H1 (cell line): Measurements from ENCODE around the gene LSG1. TPM values are rescaled to one million over a fixed set of nuclear protein-coding genes. Genes with fewer than 3 reads are reported as not detected.
A peak's percentile ranks its signal among the peaks of the same experiment; 100 is the strongest.

ENCODE experiments used
- CTCF ChIA-PET: fragments of 300-600 bp; sonication (Branson Sonifier 250); formaldehyde crosslinking; loops from one replicate; lab custom pipeline; 2021; ENCODE audit not compliant: partially characterized antibody; lab: Charles Lee
- POLR2A ChIA-PET: fragments of 300-600 bp; sonication (Branson Sonifier 250); formaldehyde crosslinking; loops from one replicate; lab custom pipeline; 2021; ENCODE audit warnings: inconsistent platforms; ENCODE audit not compliant: partially characterized antibody; lab: Charles Lee
- DNase-seq, 2 experiments: peaks; one replicate each; pipeline versions ENCODE4 v3.0.0 to v3.0.0-alpha.2; 2010 to 2022; ENCODE audit warnings: low spot score in 2 of 2, low read depth in 1 of 2, mixed read lengths in 1 of 2
- FAIRE-seq: peaks from 2 replicates; lab custom pipeline; 2011; peaks lifted over from hg19 to GRCh38; lab: Jason Lieb, UNC
- H2AFZ ChIP-seq: 2 replicates; pipeline ENCODE4 v1.8.1; 2012; ENCODE audit warnings: low read length, inconsistent platforms
- H2AK5ac ChIP-seq: 2 replicates; pipeline ENCODE4 v1.6.1; 2013; ENCODE audit warnings: low read depth, low read length
- H2BK120ac ChIP-seq: replicated peaks from 2 replicates; pipeline ENCODE3; 2013; ENCODE audit warnings: low read depth, low read length, inconsistent platforms
- H2BK12ac ChIP-seq: 2 replicates; pipeline ENCODE4 v1.6.1; 2013; ENCODE audit warnings: low read depth, low read length
- H2BK15ac ChIP-seq: 2 replicates; pipeline ENCODE4 v1.6.1; 2013; ENCODE audit warnings: low read length
- H2BK20ac ChIP-seq: 2 replicates; pipeline ENCODE4 v1.6.1; 2013; ENCODE audit warnings: low read length
- H2BK5ac ChIP-seq: 2 replicates; pipeline ENCODE4 v1.6.1; 2013; ENCODE audit warnings: low read depth, low read length
- H3K14ac ChIP-seq: 2 replicates; pipeline ENCODE4 v1.6.1; 2013; ENCODE audit warnings: inconsistent platforms; ENCODE audit not compliant: insufficient read length
- H3K18ac ChIP-seq: 2 replicates; pipeline ENCODE4 v1.6.1; 2013; ENCODE audit warnings: low read length; ENCODE audit errors: extremely low read depth
- H3K23ac ChIP-seq: 2 replicates; pipeline ENCODE4 v1.6.1; 2013; ENCODE audit warnings: inconsistent platforms; ENCODE audit not compliant: insufficient read length
- H3K23me2 ChIP-seq: 2 replicates; pipeline ENCODE4 v1.6.1; 2013; ENCODE audit warnings: low read depth, low read length
- H3K27ac ChIP-seq: 2 replicates; pipeline ENCODE4 v1.6.1; 2011; ENCODE audit warnings: low read depth, low read length, inconsistent platforms
- H3K27me3 ChIP-seq, 4 experiments: replicated peaks in 1 of 4; 1 replicate in 1 of 4; 2 replicates in 3 of 4; pipeline versions ENCODE4 v1.6.1 to v1.8.1; 2011 to 2013; ENCODE audit warnings: low read length in 3 of 4, mild to moderate bottlenecking in 3 of 4, inconsistent platforms in 2 of 4, mixed read lengths in 2 of 4, moderate library complexity in 1 of 4; ENCODE audit not compliant: control insufficient read depth in 3 of 4, insufficient read depth in 3 of 4; ENCODE audit errors: extremely low read depth in 1 of 4
- H3K36me3 ChIP-seq, 4 experiments: 2 replicates each; pipeline versions ENCODE4 v1.6.1 to v1.8.1; 2011 to 2013; ENCODE audit warnings: mild to moderate bottlenecking in 4 of 4, low read length in 3 of 4, moderate library complexity in 2 of 4, control low read depth in 1 of 4, inconsistent platforms in 1 of 4; ENCODE audit not compliant: insufficient read depth in 4 of 4, control insufficient read depth in 2 of 4
- H3K4ac ChIP-seq: replicated peaks from 2 replicates; pipeline ENCODE3; 2013; ENCODE audit warnings: low read length, low read depth, mixed read lengths, inconsistent platforms; ENCODE audit not compliant: insufficient read length
- H3K4me1 ChIP-seq, 4 experiments: replicated peaks in 1 of 4; 1 replicate in 1 of 4; 2 replicates in 3 of 4; pipeline versions ENCODE4 v1.6.1 to v1.8.1; 2011 to 2013; ENCODE audit warnings: low read length in 3 of 4, inconsistent platforms in 2 of 4, mixed read lengths in 1 of 4; ENCODE audit not compliant: insufficient read depth in 4 of 4, control insufficient read depth in 3 of 4
- H3K4me2 ChIP-seq, 2 experiments: 2 replicates each; pipeline versions ENCODE4 v1.6.1 to v1.8.1; 2011 to 2013; ENCODE audit warnings: low read depth in 2 of 2, low read length in 2 of 2, control low read depth in 1 of 2, inconsistent platforms in 1 of 2, mild to moderate bottlenecking in 1 of 2; ENCODE audit not compliant: insufficient read depth in 1 of 2
- H3K4me3 ChIP-seq, 4 experiments: fragments of 200-600, 300-600 bp in 1 of 4; sonication (generic), shearing (Covaris generic), sonication (Bioruptor Twin) in 1 of 4; 2 replicates each; pipeline versions ENCODE4 v1.5.1 to v1.8.1; 2011 to 2016; ENCODE audit warnings: low read length in 4 of 4, low read depth in 3 of 4, control low read depth in 2 of 4, inconsistent platforms in 2 of 4, mild to moderate bottlenecking in 2 of 4, mixed read lengths in 1 of 4, moderate library complexity in 1 of 4; ENCODE audit not compliant: insufficient read depth in 2 of 4; ENCODE audit errors: extremely low read depth in 1 of 4
- H3K56ac ChIP-seq: replicated peaks from 2 replicates; pipeline ENCODE3; 2013; ENCODE audit warnings: low read depth, mild to moderate bottlenecking, mixed read lengths, low read length, inconsistent platforms; ENCODE audit not compliant: insufficient read length
- H3K79me1 ChIP-seq: 2 replicates; pipeline ENCODE4 v1.6.1; 2013; ENCODE audit warnings: low read depth, low read length, control low read depth
- H3K79me2 ChIP-seq, 2 experiments: 2 replicates each; pipeline versions ENCODE4 v1.6.1 to v1.8.1; 2012 to 2013; ENCODE audit warnings: low read length in 2 of 2, mild to moderate bottlenecking in 2 of 2, inconsistent platforms in 1 of 2; ENCODE audit not compliant: insufficient read depth in 2 of 2, control insufficient read depth in 1 of 2
- H3K9ac ChIP-seq, 4 experiments: replicated peaks in 1 of 4; 1 replicate in 1 of 4; 2 replicates in 3 of 4; pipeline versions ENCODE4 v1.6.1 to v1.8.1; 2011 to 2013; ENCODE audit warnings: low read depth in 3 of 4, low read length in 3 of 4, control low read depth in 2 of 4, mild to moderate bottlenecking in 2 of 4, moderate library complexity in 2 of 4, inconsistent platforms in 1 of 4; ENCODE audit errors: extremely low read depth in 1 of 4
- H3K9me3 ChIP-seq, 2 experiments: 2 replicates each; pipeline versions ENCODE4 v1.6.1 to v1.8.1; 2012 to 2013; ENCODE audit warnings: mild to moderate bottlenecking in 2 of 2, moderate library complexity in 2 of 2, control low read depth in 1 of 2, inconsistent platforms in 1 of 2, low read depth in 1 of 2, low read length in 1 of 2, mixed read lengths in 1 of 2; ENCODE audit not compliant: insufficient read depth in 2 of 2
- H4K20me1 ChIP-seq, 2 experiments: replicated peaks in 1 of 2; 2 replicates each; pipeline versions ENCODE3 to v1.8.1; 2011 to 2013; ENCODE audit warnings: inconsistent platforms in 2 of 2, low read length in 2 of 2, mild to moderate bottlenecking in 1 of 2; ENCODE audit not compliant: insufficient read depth in 2 of 2, control insufficient read depth in 1 of 2
- H4K5ac ChIP-seq: 2 replicates; pipeline ENCODE4 v1.6.1; 2013; ENCODE audit warnings: low read length, low read depth, mixed read lengths, inconsistent platforms; ENCODE audit not compliant: insufficient read length
- H4K8ac ChIP-seq: 2 replicates; pipeline ENCODE4 v1.8.0; 2013; ENCODE audit warnings: mild to moderate bottlenecking, moderate library complexity, low read length, inconsistent platforms; ENCODE audit not compliant: insufficient read depth; ENCODE audit errors: extremely low read depth
- H4K91ac ChIP-seq: replicated peaks from 2 replicates; pipeline ENCODE3; 2013; ENCODE audit warnings: low read length, mixed read lengths, inconsistent platforms; ENCODE audit not compliant: insufficient read length
- CBX8 ChIP-seq: fragments of 300-800, 300-1000 bp; sonication (generic); IDR thresholded peaks from 2 replicates; pipeline ENCODE4 v1.7.1; 2016; ENCODE audit warnings: low read depth, low read length, borderline replicate concordance
- HDAC6 ChIP-seq: IDR thresholded peaks from one replicate; pipeline ENCODE4 v1.7.1; 2012; ENCODE audit warnings: low read depth, mild to moderate bottlenecking, inconsistent platforms, low read length, moderate library complexity
- WGBS, 2 experiments: shearing (Covaris generic) in 1 of 2; methylation state at CpG; one replicate each; pipeline versions ENCODE4 v1.1.6 to v1.1.7; 2013 to 2015; ENCODE audit warnings: low lambda C conversion rate in 2 of 2, mixed read lengths in 2 of 2, inconsistent platforms in 1 of 2, low coverage in 1 of 2, missing lambda C conversion rate in 1 of 2; ENCODE audit not compliant: insufficient replicate concordance in 2 of 2, insufficient coverage in 1 of 2, insufficient read length in 1 of 2; ENCODE audit errors: extremely low coverage in 1 of 2, missing lambda C conversion rate in 1 of 2; 5-methylcytosine and 5-hydroxymethylcytosine counted together
- polyA plus RNA-seq, 7 experiments: library from polyadenylated mRNA; depleted of rRNA in 3 of 7; stranded (reverse) in 5 of 7; unstranded in 2 of 7; fragments of >200 nt in 5 of 7; fragments of 200-250 nt in 2 of 7; gene quantifications; 1 replicate in 5 of 7; 2 replicates in 1 of 7; 4 replicates in 1 of 7; pipeline versions ENCODE4 v1.2.1 to v1.2.3, GENCODE V29; 2011 to 2013; ENCODE audit warnings: missing spikeins in 2 of 7, mixed read lengths in 2 of 7
- total RNA-seq: library from RNA; stranded (reverse); fragmentation: NEBNext Ultra II Directional; extraction: Animal tissue kit (Norgen Biotek cat#: 25700); gene quantifications from 2 replicates; pipeline ENCODE4 v1.2.1, GENCODE V29; 2021
- TF ChIP-seq, protein P1 (sequence below), 3 experiments: IDR thresholded peaks; 1 replicate in 2 of 3; 2 replicates in 1 of 3; pipeline versions ENCODE4 v1.5.1 to v1.6.1; 2011; ENCODE audit warnings: low read length in 3 of 3, mild to moderate bottlenecking in 3 of 3, inconsistent platforms in 2 of 3, low read depth in 1 of 3, moderate library complexity in 1 of 3; ENCODE audit not compliant: insufficient read depth in 1 of 3; ENCODE audit errors: control extremely low read depth in 1 of 3

LSG1 gene
- total and polyA plus RNA-seq, 2 of the 8 experiments (the other 6 are each of a cell fraction or from before 2014, with no cell fraction given), result 23.7 to 47.6 TPM

GRCh38 chr3:194688946-194689345 lies 17.0 kb upstream of the LSG1 start:
- Histone ChIP-seq H3K23me2 (peaks cover 22% of the 10 kb centered on the region; the same call in 1 of the 2 replicates), H4K8ac (no peak overlapping the region), H2BK15ac (peak overlapping the region; percentile 88; the same call in 1 of the 2 replicates), H3K9me3 (no peaks in the 10 kb centered on the region), H3K27ac (no peak overlapping the region), H3K9ac (no peak overlapping the region), H4K91ac (no peak overlapping the region), H4K20me1 (peaks cover 0 to 5% of the 10 kb centered on the region in 2 experiments), H2BK12ac (no peak overlapping the region), H3K27me3 (peaks cover 7 to 36% (median 29%) of the 10 kb centered on the region in 4 experiments), H3K36me3 (no peaks in the 10 kb centered on the region), H3K14ac (no peak overlapping the region), H3K4me3 (peak overlapping the region in 1 of 4 experiments; percentile 79; a peak in 1 of 8 replicates), H3K56ac (no peak overlapping the region), H2BK5ac (no peak overlapping the region), H4K5ac (no peak overlapping the region), H2AK5ac (0 out of 2 replicates have a peak overlapping the region, but pooled peaks have one; percentile 75), H3K79me2 (no peaks in the 10 kb centered on the region), H3K4me2 (peak overlapping the region in 1 of 2 experiments; percentile 90; a peak in 2 of 4 replicates), H3K4me1 (peaks cover 0 to 15% (median 12%) of the 10 kb centered on the region in 4 experiments; a peak in 6 of 7 replicates), H3K79me1 (no peaks in the 10 kb centered on the region), H2BK120ac (no peak overlapping the region), H2AFZ (no peak overlapping the region), H2BK20ac (no peak overlapping the region), H3K18ac (no peak overlapping the region), H3K23ac (no peak overlapping the region), H3K4ac (no peak overlapping the region)
- 88% methylated on average over 6 of the region's 6 CpGs; no CpG with 5 or more reads in 1 of the 2 experiments for WGBS, 2 experiments
- DNase-seq (no peak), FAIRE-seq (no peak)
- ChIA-PET POLR2A (interaction anchor here (1.2 kb wide), 1 partner anchor 347 kb away, joined by 3 read pairs; no protein-coding TSS in a partner anchor), CTCF (interaction anchor here (0.6 to 7.3 kb wide), 10 partner anchors 23 to 418 kb away, joined by 3 to 44 read pairs (median 4); no protein-coding TSS in a partner anchor)
- TF ChIP-seq CBX8, result no peak
- TF ChIP-seq HDAC6, result no peak
- TF ChIP-seq, protein P1, sequence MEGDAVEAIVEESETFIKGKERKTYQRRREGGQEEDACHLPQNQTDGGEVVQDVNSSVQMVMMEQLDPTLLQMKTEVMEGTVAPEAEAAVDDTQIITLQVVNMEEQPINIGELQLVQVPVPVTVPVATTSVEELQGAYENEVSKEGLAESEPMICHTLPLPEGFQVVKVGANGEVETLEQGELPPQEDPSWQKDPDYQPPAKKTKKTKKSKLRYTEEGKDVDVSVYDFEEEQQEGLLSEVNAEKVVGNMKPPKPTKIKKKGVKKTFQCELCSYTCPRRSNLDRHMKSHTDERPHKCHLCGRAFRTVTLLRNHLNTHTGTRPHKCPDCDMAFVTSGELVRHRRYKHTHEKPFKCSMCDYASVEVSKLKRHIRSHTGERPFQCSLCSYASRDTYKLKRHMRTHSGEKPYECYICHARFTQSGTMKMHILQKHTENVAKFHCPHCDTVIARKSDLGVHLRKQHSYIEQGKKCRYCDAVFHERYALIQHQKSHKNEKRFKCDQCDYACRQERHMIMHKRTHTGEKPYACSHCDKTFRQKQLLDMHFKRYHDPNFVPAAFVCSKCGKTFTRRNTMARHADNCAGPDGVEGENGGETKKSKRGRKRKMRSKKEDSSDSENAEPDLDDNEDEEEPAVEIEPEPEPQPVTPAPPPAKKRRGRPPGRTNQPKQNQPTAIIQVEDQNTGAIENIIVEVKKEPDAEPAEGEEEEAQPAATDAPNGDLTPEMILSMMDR (IDR thresholded peaks at IDR 0.05; ENCODE audit: control extremely low read depth in 1 of 3, insufficient read depth in 1 of 3, low read depth in 1 of 3, low read length in 3 of 3), result no peak
